HG02678 (cell line): ENCODE measurements around the gene CAMSAP3.

Experiments used
- ATAC-seq: cut with Tn5 transposase; IDR thresholded peaks from one replicate; pipeline ENCODE4 v1.9.1; 2021; ENCODE audit warnings: mild to moderate bottlenecking, moderate library complexity; ENCODE audit not compliant: unreplicated experiment

CAMSAP3 gene

GRCh38 chr19:7612282-7613274 lies 16.9 kb downstream of the CAMSAP3 start:
- no peak for ATAC-seq

DNA sequence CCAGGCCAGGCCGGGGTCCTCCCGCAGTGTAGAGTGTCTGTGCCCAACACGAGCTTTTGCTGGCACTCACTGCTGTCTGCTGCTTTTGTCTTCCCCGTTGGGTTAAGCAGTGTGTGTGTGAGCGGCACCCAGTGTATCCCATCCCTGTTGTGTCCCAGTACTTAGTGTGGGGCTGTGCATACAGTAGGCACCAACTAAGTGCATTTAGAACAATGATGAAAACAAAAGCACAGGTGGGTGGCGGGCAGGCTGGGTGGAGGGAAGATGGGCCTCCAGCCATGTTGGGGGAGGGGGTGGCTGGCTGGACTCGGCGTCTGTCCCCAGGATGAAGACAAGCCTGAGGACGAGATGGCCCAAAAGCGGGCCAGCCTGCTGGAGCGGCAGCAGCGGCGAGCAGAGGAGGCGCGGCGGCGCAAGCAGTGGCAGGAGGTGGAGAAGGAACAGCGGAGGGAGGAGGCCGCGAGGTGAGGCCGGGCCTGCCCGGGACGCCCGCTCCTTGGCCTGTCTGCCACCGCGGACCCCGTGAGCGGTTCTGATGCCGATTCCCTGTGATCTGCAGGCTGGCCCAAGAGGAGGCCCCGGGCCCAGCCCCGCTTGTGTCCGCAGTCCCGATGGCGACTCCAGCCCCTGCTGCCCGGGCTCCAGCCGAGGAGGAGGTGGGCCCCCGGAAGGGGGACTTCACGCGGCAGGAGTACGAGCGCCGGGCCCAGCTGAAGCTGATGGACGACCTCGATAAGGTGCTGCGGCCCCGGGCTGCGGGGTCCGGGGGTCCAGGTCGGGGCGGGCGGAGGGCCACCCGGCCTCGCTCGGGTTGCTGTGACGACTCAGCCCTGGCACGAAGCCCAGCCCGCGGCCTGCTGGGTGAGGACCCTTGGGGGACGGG lies 19.4 kb downstream of the CAMSAP3 start:
- ATAC-seq: no peak

DNA sequence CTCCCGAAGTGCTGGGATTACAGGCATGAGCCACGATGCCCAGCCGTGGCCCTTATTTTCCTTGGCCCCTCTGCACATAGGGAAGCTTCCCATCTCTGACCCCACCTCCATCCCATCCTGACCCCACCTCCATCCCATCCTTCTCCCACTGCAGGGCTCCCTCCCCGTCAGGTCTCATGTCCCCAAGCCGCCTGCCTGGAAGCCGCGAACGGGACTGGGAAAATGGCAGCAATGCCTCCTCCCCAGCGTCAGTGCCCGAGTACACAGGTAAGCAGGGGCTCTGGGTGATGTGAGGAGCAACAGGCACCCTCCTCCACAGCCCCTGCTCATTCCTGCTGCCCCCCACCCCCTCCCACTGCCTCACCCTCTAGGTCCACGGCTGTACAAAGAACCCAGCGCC lies 21.5 kb downstream of the CAMSAP3 start:
- no peak for ATAC-seq

GRCh38 chr19:7617735-7618134 lies 22.1 kb downstream of the CAMSAP3 start:
- ATAC-seq: no peak

- ATAC-seq: no peak
Observed at GRCh38 chr19:7618348-7618747, 22.7 kb downstream of the CAMSAP3 start.

- ATAC-seq: no peak
Observed at GRCh38 chr19:7618771-7619510, 23.3 kb downstream of the CAMSAP3 start.

GRCh38 chr19:7619671-7620441 lies 24.2 kb downstream of the CAMSAP3 start:
- ATAC-seq: no peak

DNA sequence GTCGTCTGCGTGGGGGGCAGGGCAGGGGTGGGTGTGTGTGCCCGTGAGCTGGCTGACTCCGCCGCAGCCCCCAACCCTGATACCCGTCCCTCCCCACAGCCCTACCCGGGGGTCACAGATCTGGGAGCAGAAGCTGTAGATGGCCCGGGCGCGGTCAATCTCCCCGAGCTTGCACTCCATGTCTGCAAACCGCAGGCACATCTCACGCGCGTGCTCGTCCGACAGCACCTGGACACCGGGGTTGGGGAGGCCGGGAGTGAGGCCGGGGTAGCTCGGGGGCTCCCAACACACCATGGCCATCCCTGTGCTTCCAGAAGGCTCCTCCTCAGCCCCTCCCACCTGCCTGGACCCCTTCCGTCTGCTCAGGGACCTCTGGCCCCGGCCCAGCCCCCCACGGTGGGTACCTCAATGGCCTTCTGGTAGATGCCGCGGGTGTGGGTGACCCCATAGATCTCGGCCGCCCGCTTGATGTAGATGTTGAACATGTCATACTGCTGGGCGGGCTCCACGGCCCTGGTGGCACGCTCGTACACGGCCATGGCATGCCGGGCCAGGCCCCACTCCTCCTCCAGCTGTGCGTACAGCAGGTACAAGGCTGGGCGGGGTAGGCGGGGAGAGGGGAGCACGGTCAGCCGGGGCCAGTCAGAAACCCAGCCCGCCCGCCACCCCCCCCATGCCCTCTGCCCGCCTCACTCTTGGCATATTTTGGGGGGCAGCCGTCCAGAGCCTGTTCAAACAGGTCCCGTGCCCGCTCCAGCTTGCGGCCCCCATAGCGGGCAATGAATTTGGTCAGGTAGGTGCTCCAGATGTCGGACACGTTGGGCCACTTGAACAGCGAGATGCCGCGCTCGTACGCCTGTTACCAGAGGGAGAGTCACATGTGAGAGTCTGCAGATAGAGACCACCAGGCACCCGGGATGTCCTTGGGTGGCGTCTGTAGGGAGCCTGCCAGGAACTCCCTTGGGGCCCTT lies 25.1 kb downstream of the CAMSAP3 start:
- no peak for ATAC-seq

DNA sequence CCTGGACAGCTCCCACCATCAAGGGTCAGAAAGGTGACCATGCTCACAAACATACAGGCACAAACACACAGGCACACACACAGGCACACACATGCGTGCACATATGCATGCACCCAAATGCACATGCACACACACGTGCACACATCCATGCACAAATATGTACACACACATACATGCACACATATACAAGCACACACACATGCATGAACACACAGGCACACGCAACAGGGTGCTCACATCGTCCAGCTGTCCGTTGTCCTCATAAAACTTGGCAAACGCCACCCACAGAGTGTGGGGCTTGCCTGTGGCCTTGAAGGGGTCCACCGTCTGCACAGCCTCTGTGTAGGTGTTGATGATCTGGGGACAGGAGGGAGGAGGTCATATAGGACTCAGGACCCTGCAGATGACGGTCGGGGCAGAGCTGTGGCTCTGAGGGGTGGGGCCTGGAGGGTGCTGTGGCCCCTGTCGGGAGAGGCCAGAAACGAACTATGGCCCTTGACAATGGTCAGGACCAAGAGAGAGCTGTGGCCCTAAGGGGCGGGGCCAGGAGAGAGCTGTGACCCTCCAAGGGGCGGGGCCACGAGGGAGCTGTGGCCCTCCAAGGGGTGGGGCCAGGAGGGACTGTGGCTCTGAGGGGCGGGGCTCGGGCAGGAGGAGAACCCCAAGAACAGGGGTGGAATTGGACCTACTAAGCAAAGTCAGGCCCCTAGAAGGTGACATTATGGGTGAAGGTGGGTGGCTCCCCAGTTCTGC lies 27.4 kb downstream of the CAMSAP3 start:
- ATAC-seq: no peak

- ATAC-seq: no peak
Observed at GRCh38 chr19:7623725-7624603, 28.3 kb downstream of the CAMSAP3 start.

GRCh38 chr19:7624810-7625209 lies 29.1 kb downstream of the CAMSAP3 start:
- ATAC-seq: no peak

- no peak for ATAC-seq
Observed at GRCh38 chr19:7625763-7626372, 30.2 kb downstream of the CAMSAP3 start.

DNA sequence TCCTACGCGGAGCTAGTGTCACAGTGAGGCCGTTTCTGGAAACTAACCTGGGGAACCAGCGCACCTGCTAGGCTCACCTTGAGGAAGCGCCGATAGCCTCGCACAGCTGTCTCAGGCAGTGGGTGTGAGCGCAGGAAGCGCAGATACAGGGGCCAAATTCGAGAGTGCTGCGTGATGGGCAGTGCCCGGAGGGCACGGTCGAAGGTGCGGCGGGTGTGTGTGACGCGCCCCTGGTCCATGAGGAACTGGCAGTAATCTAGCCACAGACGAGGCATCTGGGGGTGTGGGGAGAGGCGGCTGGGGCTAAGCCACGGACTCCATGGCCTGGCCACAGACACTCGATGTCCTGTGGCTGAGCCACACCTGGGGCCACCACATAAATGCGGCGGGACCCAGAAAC lies 31.5 kb downstream of the CAMSAP3 start:
- no peak for ATAC-seq

- ATAC-seq: no peak
Observed at GRCh38 chr19:7628589-7629311, 33.1 kb downstream of the CAMSAP3 start.

- ATAC-seq: peak; percentile 89
Observed at GRCh38 chr19:7629347-7630054, 33.8 kb downstream of the CAMSAP3 start, which contains the start of the genes PET100 and XAB2. TSS of gene PET100 (plus strand) at chr19:7629793. CDS start at chr19:7629834, 41 bp downstream. TSS of gene XAB2 (minus strand) at chr19:7629545. CDS start at chr19:7629527, 18 bp downstream.
